ENCODE measurements around the gene ZBED3.
"Not testable (repeated sequence)": the region's sequence is repeated elsewhere in the genome, so short reads cannot be mapped to it uniquely, and the experiment has no call there.

Gene ZBED3, protein sequence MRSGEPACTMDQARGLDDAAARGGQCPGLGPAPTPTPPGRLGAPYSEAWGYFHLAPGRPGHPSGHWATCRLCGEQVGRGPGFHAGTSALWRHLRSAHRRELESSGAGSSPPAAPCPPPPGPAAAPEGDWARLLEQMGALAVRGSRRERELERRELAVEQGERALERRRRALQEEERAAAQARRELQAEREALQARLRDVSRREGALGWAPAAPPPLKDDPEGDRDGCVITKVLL

DNA sequence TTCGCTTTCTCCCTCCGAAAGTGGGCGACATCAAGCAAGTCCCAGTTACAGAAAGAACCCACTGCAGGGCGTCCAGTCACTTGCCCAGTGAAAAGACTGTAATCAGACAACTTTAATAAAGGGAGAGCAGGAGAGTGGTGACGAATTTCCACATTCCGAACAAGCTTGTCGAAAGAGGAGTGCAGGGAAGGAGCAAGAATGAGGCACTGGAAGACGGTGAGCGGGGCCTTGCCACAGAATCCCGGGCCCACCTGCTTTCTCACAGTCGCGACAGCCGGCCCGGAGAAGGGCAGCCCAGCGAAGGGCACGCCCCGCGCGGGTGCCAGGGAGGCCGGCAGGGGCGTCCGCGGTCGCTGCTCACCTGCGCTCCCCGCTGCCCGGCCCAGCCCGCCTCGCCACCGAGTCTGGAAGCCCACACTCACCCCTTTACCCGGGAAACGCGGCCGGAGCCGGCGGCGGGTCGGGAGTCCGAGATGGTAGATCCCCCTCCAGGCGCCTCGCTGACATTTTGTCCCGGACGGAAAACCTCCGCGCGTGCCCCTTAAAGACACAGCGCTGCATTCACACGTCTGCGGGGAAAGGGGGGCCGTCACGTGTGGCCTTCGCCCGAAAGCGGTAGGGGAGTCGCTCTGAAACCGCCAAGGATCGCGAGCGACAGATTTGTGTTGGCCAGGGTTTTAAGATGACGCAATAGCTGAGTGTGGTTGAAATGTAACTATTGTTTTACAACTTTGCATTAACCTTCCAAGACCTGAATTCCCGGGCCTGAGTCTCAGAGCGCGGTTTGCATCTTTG lies at the start of gene ZBED3:
TSS of gene ZBED3 (minus strand) at position 597 of the 795 bp plus-strand sequence. CDS start 9,407 bp downstream, outside the sequence.
- peak; percentile 85 for DNase-seq (ENCODE audit: low spot score)

DNA sequence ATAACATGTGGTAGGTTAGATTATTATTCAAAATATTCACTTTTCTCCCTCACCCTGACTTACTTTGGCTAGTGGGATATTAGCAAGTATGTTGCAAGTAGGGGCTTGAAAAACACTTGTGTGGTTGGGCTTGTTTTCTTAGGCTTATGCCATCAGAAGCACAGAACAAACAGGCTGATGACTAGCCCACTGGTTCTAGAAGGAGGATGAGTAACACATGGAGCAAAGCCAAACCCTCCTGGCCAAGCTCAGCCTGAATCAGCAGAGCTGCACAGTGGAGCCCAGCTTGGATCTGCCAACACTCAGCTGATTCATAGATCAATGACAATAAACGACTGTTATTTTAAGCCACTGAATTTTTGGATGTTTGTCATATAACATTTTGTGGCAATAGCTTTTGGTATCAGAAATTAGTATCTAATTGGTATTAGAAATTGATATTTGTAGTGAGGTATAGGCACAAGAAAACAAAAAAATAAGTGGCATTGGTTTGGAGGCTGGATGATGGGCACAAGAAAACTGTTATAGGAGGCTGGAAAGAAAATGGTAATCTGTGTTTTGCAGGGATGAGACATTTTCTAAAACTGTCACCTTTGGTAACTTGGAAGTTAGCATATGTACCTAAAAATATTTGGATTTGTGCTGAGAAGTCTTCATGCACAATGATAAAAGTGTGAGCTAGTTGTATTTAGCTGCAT lies 46.1 kb upstream of the ZBED3 start:
- no peak for DNase-seq (ENCODE audit: low spot score)

DNA sequence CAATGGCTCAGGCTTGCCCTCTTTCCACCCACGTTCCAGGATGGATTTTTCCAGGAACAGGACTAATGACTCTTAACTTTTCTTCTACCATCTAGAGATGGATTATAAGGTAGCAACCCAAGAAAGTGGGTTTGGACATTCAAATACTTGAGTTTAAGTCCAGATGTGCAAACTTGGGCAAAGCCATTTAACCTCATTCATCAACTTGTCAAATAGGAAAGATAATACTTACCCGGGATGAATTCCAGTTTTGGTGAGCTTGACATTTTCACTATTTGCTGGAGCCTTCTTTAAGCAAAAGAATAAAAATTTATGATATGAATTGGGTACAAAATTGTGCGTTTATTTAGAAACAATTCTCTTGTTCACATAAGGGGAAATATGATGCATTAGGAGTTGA lies 44.3 kb upstream of the ZBED3 start:
- DNase-seq (ENCODE audit: low spot score), result no peak

DNA sequence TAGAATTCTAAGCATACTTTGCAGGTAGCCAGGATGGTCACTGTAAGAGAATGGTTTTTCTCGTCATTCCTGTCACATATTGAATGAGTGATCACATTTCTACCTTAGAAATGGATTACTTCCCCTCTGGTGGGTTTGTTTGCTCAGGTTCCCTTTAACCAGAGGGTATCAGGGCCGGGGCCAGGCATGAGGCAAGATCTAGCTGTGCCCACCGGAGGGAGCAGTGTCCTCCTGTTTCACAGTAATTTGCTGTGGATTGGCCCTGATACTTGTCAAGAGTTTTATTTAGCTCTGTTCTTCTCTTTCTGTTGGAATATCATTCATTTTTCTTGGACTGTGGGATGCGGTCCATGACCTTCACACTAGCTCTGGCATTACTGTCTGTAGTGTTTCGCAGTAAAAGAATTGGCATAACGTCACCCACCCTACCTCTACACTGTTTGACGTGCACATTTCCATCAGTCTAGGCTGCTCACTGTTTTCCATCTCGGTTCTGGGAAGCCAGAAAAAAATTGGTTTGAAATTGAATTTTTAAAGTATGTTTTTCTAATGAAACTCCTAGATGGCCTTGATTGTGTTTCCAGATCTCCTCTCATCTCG lies 42.4 kb upstream of the ZBED3 start:
- DNase-seq (ENCODE audit: low spot score), result peak; percentile 54

DNA sequence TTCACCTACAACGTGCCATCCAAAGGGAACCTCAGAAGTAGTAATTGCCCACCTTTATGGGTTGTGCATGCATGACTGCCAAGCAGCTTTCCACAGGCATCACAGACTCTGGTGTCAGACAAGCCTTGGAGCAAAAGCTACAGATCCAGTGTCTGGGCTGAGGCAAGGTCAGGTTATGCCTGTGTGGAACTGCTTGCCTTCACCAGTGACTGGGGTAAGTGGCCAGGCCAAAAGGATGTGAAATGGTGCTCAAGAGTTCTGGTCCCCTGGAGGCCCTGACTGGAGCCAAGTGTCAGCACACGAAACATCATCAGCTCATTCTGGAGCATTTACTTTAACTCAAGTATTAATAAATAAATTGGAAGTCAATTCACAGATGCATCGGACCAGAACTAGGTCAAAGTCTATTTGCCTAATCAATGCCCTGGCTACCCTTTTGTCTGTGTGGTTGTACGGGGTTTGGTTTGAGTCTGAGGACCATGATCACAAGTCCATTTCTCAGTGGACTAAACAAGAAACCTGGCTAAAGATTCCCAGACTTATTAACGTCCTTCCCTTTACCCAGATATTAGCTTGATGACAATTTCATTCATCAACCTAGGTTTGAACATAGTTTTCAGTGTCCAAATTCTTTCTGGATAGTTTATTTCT lies 41.5 kb upstream of the ZBED3 start:
- no peak for DNase-seq (ENCODE audit: low spot score)

DNA sequence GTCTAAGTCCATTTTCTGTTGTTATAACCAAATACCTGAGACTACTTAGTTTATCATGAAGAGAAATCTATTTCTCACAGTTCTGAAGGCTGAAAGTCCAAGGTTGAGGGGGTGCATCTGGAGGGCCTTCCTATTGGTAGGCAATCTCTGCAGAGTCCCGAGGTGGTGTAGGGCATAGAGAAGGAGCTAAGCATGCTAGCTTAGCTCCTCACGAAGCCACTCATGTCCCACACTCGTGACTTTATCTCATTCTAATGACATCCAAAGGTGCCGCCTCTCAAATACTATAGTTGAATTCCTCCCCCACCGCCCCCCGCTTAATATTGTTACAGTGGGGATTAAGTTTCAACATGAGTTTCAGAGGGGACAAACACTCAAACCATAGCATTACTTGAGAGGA lies 36.0 kb upstream of the ZBED3 start:
- no peak for DNase-seq (ENCODE audit: low spot score)

DNA sequence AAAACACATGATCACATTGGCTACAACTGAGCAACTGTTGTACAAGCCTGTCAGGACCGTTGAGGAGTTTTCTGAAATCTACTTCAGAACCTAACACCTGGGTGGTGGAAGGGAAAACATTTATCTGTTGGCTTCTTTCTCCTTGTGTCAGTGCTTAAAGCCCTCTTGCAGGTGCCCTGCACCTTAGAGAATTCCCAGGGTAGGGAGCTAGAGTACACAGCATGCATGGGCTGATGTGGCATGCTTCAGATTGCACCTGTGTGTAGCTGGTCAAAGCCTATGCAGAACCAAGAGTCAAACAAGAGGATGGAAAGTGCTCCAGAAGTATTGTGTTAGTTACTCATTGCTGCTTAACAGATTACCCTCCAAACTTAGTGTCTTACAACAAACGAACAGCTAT lies 33.6 kb upstream of the ZBED3 start:
- DNase-seq (ENCODE audit: low spot score), result no peak

DNA sequence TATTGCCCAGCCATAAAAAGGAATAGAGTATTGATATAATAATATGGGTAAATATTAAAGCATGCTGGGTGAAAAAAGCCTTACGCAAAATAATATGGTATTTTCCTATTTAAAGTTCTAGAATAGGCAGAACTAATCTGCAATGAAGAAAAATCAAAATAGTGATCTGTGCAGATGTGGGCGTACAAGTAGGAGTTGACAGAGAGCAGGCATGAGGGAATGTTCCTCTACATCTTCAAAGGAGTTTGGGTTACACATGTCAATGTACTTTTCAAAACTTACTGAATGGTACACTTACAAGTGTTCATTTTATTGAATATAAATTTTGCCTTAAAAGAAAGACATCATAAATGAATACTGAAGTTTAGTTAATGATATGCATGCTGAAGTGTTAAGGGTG lies 33.0 kb upstream of the ZBED3 start:
- no peak for DNase-seq (ENCODE audit: low spot score)

DNA sequence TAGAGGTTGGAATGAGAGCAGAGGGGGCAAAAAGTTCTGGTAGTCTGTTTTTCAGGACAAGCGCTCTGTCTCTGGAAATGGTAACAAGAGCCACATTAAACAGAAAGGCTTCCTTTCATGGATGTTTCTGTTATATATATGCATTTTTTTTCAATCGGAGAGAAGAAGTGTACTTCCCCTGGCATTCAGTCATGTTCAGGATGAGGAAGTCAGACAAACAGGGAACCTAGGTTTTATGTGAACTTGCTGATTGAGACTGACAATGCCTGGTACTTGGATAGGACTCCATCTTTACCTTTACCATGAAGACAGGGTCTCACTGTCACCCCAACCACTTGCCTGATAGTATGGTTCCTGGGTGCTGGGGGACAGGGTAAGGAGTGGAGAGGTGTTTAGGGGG lies 30.1 kb upstream of the ZBED3 start:
- DNase-seq (ENCODE audit: low spot score), result no peak

DNA sequence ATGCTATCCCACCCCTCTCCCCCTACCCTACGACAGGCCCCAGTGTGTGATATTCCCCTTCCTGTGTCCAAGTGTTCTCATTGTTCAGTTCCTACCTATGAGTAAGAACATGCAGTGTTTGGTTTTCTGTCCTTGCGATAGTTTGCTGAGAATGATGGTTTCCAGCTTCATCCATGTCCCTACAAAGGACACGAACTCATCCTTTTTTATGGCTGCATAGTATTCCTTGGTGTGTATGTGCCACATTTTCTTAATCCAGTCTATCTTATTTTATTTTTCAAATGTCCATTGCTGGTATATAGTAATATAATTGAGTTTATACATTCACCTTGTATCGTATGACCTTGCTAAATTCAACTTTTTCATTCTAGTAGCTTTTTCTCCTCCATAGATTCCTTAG lies 19.9 kb upstream of the ZBED3 start:
- not testable (repeated sequence) for DNase-seq (ENCODE audit: low spot score)

DNA sequence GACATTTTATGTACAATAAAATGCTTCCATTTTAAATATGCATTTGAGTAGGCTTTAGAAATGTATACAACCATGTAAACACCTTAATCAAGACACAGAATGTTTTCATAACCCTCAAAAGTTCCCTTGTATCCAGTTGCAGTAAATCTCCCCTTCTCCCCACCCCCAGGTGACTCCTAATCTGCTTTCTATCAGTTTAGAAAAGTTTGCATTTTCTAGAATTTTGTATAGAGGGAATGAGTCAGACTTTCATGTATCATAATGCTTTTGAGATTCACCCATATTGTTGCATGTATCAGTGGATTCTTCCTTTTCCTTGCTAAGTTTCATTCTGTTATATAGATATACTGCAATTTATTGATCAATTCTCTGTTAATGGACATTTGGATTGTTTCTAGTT lies 17.7 kb upstream of the ZBED3 start:
- DNase-seq (ENCODE audit: low spot score), result no peak

DNA sequence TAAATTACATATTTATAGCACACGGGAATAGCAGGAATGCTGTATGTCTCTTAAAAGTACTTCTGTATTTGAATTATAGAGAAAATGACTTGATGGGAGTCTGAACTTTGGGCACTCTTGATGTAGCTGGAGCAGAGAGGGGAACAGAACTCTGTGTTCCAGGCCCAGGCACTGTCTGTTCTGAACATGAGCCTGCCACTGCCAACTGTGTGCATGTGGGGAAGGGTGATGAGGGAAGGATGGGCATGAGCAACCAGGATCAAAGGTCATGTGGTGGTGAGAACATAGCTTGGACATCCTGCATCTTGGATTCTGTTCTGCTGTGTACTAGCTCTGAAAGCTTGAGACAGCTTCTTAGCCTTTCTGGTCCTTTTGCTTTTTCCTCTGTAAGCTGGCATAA lies 16.4 kb upstream of the ZBED3 start:
- DNase-seq (ENCODE audit: low spot score), result no peak

DNA sequence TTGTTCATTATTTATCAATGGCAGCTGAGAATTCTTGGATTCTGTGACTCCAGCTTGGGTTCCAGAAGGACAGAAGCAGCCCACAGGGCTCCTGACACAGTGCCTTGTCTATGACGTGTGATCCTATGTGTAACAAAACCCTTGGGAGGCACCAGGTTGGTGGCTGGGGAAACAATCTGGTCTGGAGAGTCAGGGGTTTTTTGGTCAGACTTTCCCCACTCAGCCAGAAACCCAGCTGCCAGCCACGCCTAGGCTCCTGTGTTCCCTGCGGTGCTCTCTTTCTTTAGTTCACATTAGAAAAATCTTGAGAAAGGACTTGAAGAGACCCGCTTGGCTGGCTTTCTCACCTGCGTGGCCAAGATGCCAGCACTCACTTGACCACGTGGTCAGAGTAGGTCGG lies 15.5 kb upstream of the ZBED3 start:
- DNase-seq (ENCODE audit: low spot score), result no peak

DNA sequence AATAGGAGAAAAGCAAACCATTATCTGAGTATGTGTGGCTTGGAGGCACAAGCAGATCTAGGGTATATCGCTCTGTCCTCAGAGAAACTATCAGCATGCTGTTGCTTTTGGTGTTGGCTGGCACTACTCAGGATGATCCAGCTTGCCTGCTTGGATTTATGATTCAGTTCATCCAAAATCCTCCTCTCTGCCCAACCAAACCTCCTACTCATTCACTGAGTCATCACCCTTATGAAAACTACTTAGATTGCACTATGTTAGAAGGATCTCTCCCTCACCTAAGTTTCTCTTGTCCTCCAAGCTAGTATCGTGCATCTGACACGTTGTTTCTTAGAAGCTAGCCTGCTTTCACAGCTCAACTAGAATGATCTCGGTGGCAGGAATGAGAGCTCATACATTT lies 14.2 kb upstream of the ZBED3 start:
- no peak for DNase-seq (ENCODE audit: low spot score)

DNA sequence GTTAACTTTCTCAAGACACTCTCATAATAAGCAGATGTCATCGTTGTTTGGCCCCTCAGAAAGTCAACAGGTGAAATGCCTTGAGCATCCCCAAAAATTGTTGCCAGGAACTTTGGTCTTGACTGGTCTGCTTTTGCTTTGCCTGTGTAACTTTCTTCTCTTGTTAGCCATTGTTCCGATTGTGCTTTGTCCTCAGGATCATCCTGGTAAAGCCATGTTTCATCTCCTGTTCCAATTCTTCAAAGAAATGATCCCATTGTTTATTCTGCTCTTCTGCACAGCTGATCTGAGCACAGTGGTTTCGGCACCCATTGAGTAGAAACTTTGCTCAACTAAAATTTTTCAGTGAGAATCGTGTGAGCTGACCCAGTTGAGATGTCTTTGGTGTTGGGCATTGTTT lies 8.1 kb upstream of the ZBED3 start:
- no peak for DNase-seq (ENCODE audit: low spot score)

DNA sequence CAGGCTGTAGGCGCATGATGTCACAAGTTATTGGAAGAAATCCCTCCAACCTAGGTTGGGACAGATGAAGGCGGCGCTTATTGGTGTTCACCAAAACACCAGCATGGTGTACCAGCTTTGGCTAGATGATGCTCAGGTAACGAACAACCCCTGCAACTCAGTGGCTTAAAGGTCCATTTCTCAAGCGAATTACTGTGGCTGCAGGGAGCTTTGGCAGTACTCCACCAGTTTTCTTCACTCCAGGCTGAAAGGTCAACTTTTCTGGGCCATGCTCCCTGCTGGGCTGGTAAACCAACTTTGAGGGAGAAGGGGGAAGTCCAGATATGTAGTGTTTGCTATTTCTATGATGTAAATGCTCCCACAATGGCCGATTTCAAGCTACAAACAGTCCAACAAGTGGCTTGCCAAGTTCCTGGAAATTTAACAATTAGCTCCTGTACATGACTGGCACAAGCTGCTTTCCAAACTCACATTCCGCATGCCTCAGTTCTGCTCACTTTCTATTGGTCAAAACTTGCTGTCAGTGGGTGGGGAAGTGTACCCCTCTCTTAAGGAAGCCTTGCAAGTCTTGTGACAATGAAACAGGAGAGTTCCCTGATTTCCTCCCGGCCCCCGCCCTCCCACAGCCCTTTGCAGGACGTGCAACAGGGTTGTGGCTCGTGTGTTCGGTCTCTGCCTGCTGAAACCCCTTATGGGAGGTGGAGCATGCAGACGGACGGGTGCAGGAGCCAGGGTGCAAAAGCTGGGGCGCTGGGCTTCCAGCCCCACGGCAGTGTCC lies 588 bp upstream of the ZBED3 start:
- DNase-seq (ENCODE audit: low spot score), result peak; percentile 34

DNA sequence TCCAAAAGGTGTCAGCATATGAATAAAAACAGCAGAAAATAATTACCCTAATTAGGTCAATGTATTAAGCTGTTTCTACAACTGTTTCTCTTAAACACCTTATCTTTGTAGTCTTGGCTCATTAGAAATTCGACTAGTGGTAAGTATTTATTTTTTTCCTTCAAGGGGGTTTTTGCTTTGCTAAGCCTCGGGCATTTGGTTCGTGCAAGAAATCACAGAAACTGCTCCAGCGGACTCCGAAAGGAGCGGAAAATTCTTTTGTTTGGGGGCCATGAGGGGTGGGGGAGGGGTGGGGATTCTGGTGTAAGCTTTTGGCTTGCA lies 757 bp downstream of the ZBED3 start:
- DNase-seq (ENCODE audit: low spot score), result no peak

DNA sequence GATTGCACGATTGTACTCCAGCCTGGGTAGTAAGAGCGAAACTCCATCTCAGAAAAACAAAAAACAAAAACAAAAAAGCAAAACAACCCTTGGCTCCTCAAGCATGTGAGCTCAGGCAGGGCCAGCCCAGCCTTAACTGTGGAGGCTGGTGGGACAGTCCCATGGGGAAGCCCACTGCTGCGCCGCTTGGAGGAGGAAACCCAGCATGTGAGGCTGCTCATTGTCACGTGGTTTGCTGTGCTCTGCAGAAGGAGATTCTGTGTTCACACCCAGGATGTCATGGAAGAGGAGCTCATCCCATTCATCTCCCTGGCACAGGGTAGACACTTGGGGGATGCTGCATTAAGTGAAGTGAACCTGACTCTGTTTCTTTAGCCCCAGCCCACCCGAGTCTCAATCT lies 4.0 kb downstream of the ZBED3 start:
- no peak for DNase-seq (ENCODE audit: low spot score)

DNA sequence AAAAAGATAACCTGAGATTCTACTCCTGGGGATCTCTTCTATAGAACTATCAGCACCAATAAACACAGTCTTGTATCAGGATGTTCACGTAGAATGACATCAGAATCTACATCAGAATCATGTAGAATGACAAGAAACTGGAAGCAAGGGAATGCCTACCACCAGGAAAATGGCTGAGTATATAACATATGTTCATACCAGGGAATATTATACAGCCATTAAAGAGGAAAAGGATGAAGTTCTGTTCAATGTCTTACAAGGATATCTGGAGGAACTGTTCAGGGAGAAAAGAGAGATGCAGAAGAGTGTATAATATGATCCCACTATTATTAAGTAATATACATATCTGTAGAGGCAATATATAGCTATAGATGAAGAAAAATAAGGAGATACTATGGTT lies 4.8 kb downstream of the ZBED3 start:
- no peak for DNase-seq (ENCODE audit: low spot score)

DNA sequence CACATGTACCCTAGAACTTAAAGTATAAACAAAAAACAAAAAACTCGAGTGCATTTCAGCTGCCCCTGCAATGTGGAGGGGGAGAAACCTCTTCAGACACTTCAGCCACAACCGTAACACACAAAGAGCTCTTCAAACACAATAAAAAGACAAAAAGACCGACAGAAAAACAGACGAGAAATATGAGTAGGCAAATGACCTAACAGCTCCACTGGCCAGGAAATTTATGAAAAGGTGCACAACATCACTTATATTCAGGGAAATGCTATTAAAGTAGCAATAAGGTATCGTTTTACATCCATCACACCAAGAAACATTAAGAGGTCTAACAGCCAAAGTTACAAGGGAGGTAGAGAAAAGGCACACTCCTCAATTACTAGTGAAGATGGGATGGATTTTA lies 6.2 kb downstream of the ZBED3 start:
- no peak for DNase-seq (ENCODE audit: low spot score)

DNA sequence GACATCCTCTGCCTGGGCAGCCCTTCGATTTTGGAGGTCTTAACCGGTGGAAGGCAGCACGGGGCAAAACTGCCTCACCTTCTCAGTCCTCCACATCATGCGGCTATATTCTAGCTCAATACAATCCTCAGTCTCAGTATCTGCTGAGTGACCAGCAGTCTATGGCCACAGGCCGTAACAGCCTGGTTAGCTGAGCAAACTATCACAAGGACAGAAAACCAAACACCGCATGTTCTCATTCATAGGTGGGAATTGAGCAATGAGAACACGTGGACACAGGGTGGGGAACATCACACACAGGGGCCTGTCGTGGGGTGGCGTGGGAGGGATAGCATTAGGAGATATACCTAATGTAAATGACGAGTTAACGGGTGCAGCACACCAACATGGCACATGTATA lies 6.6 kb downstream of the ZBED3 start:
- not testable (repeated sequence) for DNase-seq (ENCODE audit: low spot score)

DNA sequence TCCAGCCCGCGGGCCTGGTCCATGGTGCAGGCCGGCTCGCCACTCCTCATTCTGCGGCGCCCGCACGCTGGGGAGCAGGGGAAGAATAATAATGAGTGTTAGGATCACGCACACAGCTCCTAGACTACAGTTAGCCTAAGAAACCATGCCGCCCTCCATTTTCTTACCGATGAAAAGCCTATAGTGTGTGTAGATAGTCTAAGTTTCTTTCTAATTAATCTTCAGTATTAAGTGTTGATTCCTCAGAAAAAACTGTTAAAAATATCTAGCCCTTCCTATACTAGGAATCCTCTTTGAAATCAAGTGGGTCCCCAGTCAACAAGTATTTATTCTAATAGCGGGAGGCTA lies 9.3 kb downstream of the ZBED3 start:
- DNase-seq (ENCODE audit: low spot score), result no peak

Data from iPS-NIHi11 (cell line).